Tibial nerve (tissue), 3 donors: ENCODE measurements around the gene FAM204A.

Experiments used
- POLR2A ChIP-seq, 2 donors: fragments of 450-650 bp; IDR thresholded peaks; one replicate each; pipeline ENCODE4 v1.6.1; 2017; ENCODE audit warnings: antibody characterized with exemption in 2 of 2, mild to moderate bottlenecking in 2 of 2, moderate library complexity in 2 of 2
- TF ChIP-seq, protein P1 (sequence below), 5 experiments: fragments of 200-600 bp in 3 of 5; fragments of 450-650 bp in 2 of 5; sonication (generic) in 3 of 5; IDR thresholded peaks; one replicate each; pipeline ENCODE4 v1.5.1; 2016 to 2019; ENCODE audit warnings: antibody characterized with exemption in 5 of 5, mild to moderate bottlenecking in 3 of 5, moderate library complexity in 2 of 5

DNA sequence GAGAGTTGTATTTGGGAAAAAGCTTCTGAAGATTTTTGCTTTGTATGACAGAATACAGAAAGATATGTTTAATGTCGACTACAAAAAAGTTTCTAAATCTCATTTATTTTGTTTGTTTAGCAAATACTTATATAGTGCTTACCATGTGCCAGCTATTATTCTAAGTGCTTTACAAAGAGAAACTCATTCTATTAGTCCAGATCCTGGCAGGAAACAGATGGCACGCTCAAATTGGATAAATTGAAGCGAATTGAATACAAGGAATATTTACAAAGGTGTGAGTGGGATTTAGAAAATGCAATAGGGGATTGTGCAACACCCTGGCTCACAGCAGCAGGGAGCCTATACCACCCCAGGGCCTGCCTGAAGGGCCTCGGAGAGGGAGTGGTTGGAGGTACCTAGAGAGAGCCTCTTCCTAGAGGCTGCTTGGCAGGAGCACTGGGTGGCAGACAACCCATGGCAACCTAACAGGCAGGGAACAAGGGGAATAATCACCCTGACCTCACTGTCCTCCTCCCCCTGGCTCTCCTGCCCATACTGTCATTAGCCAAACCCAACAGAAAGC lies 27.6 kb upstream of the FAM204A start:
- TF ChIP-seq, protein P1, sequence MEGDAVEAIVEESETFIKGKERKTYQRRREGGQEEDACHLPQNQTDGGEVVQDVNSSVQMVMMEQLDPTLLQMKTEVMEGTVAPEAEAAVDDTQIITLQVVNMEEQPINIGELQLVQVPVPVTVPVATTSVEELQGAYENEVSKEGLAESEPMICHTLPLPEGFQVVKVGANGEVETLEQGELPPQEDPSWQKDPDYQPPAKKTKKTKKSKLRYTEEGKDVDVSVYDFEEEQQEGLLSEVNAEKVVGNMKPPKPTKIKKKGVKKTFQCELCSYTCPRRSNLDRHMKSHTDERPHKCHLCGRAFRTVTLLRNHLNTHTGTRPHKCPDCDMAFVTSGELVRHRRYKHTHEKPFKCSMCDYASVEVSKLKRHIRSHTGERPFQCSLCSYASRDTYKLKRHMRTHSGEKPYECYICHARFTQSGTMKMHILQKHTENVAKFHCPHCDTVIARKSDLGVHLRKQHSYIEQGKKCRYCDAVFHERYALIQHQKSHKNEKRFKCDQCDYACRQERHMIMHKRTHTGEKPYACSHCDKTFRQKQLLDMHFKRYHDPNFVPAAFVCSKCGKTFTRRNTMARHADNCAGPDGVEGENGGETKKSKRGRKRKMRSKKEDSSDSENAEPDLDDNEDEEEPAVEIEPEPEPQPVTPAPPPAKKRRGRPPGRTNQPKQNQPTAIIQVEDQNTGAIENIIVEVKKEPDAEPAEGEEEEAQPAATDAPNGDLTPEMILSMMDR (IDR thresholded peaks at IDR 0.05), result no peak
- no peak for TF ChIP-seq POLR2A (IDR thresholded peaks at IDR 0.05)
